Stomach (tissue), 9 donors: ENCODE measurements around the gene PTTG2. TPM values are rescaled to one million over a fixed set of nuclear protein-coding genes. Genes with fewer than 3 reads are reported as not detected.
"Not testable (repeated sequence)": the region's sequence is repeated elsewhere in the genome, so short reads cannot be mapped to it uniquely, and the experiment has no call there.

Source experiments
- DNase-seq, 2 donors: peaks; one replicate each; pipeline versions ENCODE4 v3.0.0 to v3.0.0-alpha.2; 2013 to 2019
- H3K27ac ChIP-seq, 5 donors: fragments of 200-600 bp in 4 of 5; sonication (generic) in 4 of 5; one replicate each; pipeline ENCODE4 v1.5.1; 2013 to 2019; ENCODE audit warnings: mild to moderate bottlenecking in 1 of 5, moderate library complexity in 1 of 5
- H3K27me3 ChIP-seq, 3 donors: fragments of 200-600 bp; sonication (generic); one replicate each; pipeline ENCODE4 v1.5.1; 2017 to 2019; ENCODE audit warnings: mixed run types in 1 of 3
- H3K36me3 ChIP-seq, 4 donors: fragments of 200-600 bp; sonication (generic); 1 replicate in 3 of 4; 2 replicates in 1 of 4; pipeline ENCODE4 v1.5.1; 2016 to 2019
- H3K4me1 ChIP-seq, 4 donors: fragments of 200-600 bp; sonication (generic); one replicate each; pipeline ENCODE4 v1.5.1; 2016 to 2019
- H3K4me3 ChIP-seq, 4 donors: fragments of 200-600 bp; sonication (generic) in 3 of 4; one replicate each; pipeline ENCODE4 v1.5.1; 2016 to 2019; ENCODE audit warnings: mild to moderate bottlenecking in 1 of 4
- H3K9me3 ChIP-seq, 4 donors: fragments of 200-600 bp; sonication (generic); one replicate each; pipeline ENCODE4 v1.5.1; 2016 to 2019
- EP300 ChIP-seq: sonication (generic); formaldehyde crosslinking; IDR thresholded peaks from one replicate; pipeline ENCODE4 v1.6.1; 2017; ENCODE audit warnings: antibody characterized with exemption
- POLR2A ChIP-seq, 4 donors: fragments of 450-650 bp; IDR thresholded peaks; one replicate each; pipeline ENCODE4 v1.6.1; 2016; ENCODE audit warnings: antibody characterized with exemption in 4 of 4, control low read depth in 2 of 4, mild to moderate bottlenecking in 1 of 4, moderate library complexity in 1 of 4
- POLR2AphosphoS5 ChIP-seq, 3 donors: sonication (generic); formaldehyde crosslinking; IDR thresholded peaks; one replicate each; pipeline ENCODE4 v1.6.1; 2016; ENCODE audit warnings: antibody characterized with exemption in 3 of 3
- WGBS, 5 donors: extraction: QIAGEN DNeasy Blood & Tissue Kit in 3 of 5; methylation state at CpG; one replicate each; pipeline versions ENCODE4 v1.1.5 to v1.1.7; 2013 to 2018; 5-methylcytosine and 5-hydroxymethylcytosine counted together
- intact Hi-C: fragments of 100-400 bp; cut with DNase I; formaldehyde crosslinking; loops from one replicate; pipeline ENCODE4 v1.15.1; 2023; ENCODE audit warnings: low total_unique reads
- polyA plus RNA-seq, 3 donors: library from polyadenylated mRNA; stranded (reverse); fragments of 200-250 nt; gene quantifications; one replicate each; pipeline ENCODE4 v1.2.3, GENCODE V29; 2013
- total RNA-seq, 5 donors: library from RNA; depleted of rRNA; stranded (reverse); fragments of >200 nt; gene quantifications; one replicate each; pipeline versions ENCODE4 v1.1.0 to v1.2.3, GENCODE V29; 2014 to 2016
- TF ChIP-seq, protein P1 (sequence below), 7 experiments: fragments of 450-650 bp in 4 of 7; fragments of 200-600 bp in 3 of 7; sonication (generic) in 3 of 7; IDR thresholded peaks; one replicate each; pipeline ENCODE4 v1.5.1; 2016 to 2019; ENCODE audit warnings: antibody characterized with exemption in 7 of 7, control low read depth in 2 of 7, mild to moderate bottlenecking in 1 of 7
- donor health status: healthy with polysubstance abuse.
- donor health status: Bipolar disorder and iron deficiency.
- donor health status: healthy.

PTTG2 gene
- total and polyA plus RNA-seq, 8 donors: 1.8 to 2.9 TPM; not detected in 6

DNA sequence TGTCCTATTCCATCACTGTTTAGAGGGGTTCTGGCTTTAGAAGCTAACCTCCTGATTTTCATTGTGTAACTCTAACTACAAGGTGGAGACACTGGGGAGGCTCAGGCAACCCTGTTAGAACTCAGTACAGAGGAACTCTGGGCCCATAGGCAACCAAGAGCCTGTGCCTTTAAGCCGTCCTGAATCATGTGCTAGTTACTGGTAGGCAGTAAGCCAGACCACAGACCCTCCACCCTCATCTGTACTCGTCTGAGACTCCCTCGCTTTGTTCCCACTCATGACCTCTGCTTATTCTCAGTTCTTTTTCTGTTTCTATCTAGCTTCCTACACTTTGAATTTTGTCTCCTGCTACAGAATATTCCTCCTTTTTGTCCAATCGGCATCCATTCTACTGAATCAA is 37.9 kb upstream of the PTTG2 start:
- Histone ChIP-seq H3K27me3 (no peaks in the 10 kb centered on the region), H3K4me3 (no peak overlapping the region), H3K36me3 (no peaks in the 10 kb centered on the region), H3K27ac (no peak overlapping the region), H3K4me1 (no peaks in the 10 kb centered on the region), H3K9me3 (no peaks in the 10 kb centered on the region)
- intact Hi-C loops: no loop called here
- TF ChIP-seq, protein P1, sequence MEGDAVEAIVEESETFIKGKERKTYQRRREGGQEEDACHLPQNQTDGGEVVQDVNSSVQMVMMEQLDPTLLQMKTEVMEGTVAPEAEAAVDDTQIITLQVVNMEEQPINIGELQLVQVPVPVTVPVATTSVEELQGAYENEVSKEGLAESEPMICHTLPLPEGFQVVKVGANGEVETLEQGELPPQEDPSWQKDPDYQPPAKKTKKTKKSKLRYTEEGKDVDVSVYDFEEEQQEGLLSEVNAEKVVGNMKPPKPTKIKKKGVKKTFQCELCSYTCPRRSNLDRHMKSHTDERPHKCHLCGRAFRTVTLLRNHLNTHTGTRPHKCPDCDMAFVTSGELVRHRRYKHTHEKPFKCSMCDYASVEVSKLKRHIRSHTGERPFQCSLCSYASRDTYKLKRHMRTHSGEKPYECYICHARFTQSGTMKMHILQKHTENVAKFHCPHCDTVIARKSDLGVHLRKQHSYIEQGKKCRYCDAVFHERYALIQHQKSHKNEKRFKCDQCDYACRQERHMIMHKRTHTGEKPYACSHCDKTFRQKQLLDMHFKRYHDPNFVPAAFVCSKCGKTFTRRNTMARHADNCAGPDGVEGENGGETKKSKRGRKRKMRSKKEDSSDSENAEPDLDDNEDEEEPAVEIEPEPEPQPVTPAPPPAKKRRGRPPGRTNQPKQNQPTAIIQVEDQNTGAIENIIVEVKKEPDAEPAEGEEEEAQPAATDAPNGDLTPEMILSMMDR (IDR thresholded peaks at IDR 0.05): no peak
- TF ChIP-seq POLR2A (IDR thresholded peaks at IDR 0.05): no peak
- TF ChIP-seq EP300: no peak
- no peak for TF ChIP-seq POLR2AphosphoS5 (IDR thresholded peaks at IDR 0.05)
- 70 to 82% (median 75%) methylated on average over 4 of the region's 4 CpGs for WGBS, 5 donors
- no peak for DNase-seq

DNA sequence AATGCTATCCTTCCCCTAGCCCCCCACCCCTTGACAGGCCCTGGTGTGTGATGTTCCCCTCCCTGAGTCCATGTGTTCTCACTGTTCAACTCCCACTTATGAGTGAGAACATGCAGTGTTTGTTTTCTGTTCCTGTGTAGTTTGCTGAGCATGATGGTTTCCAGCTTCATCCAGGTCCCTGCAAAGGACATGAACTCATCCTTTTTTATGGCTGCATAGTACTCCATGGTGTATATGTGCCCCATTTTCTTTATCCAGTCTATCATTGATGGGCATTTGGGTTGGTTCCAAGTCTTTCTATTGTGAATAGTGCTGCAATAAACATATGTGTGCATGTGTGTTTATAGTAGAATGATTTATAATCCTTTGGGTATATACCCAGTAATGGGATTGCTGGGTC is 37.1 kb upstream of the PTTG2 start:
- H3K9me3 ChIP-seq, H3K4me1 ChIP-seq, H3K36me3 ChIP-seq, DNase-seq, H3K27me3 ChIP-seq, H3K27ac ChIP-seq, intact Hi-C loops, H3K4me3 ChIP-seq: not testable (repeated sequence)

GRCh38 chr4:37924946-37925345 is 35.3 kb upstream of the PTTG2 start:
- intact Hi-C loops: no loop called here
- H3K27ac ChIP-seq: no peak overlapping the region
- 78 to 85% (median 80%) methylated on average over 7 of the region's 7 CpGs for WGBS, 5 donors

GRCh38 chr4:37927434-37927833 is 32.8 kb upstream of the PTTG2 start:
- TF ChIP-seq, protein P1 (IDR thresholded peaks at IDR 0.05): no peak
- TF ChIP-seq POLR2A (IDR thresholded peaks at IDR 0.05): no peak
- no peak for TF ChIP-seq EP300
- no peak for TF ChIP-seq POLR2AphosphoS5 (IDR thresholded peaks at IDR 0.05)
- no peak overlapping the region for H3K27ac ChIP-seq
- H3K4me3 ChIP-seq: no peak overlapping the region
- no peaks in the 10 kb centered on the region for H3K27me3 ChIP-seq
- intact Hi-C loops: no loop called here
- WGBS, 5 donors: 71 to 82% (median 82%) methylated on average over 4 of the region's 4 CpGs
- no peaks in the 10 kb centered on the region for H3K9me3 ChIP-seq
- DNase-seq: no peak
- H3K4me1 ChIP-seq: peaks cover 0 to 11% (median 9%) of the 10 kb centered on the region in 4 donors
- no peaks in the 10 kb centered on the region for H3K36me3 ChIP-seq

More at GRCh38 chr4:37924946-37925345, 35.3 kb upstream of the PTTG2 start:
- TF ChIP-seq EP300: no peak
- TF ChIP-seq, protein P1 (IDR thresholded peaks at IDR 0.05): no peak
- no peak for TF ChIP-seq POLR2AphosphoS5 (IDR thresholded peaks at IDR 0.05)
- Histone ChIP-seq H3K9me3 (no peaks in the 10 kb centered on the region), H3K36me3 (no peaks in the 10 kb centered on the region), H3K27me3 (no peaks in the 10 kb centered on the region), H3K4me1 (peaks cover 0 to 11% (median 9%) of the 10 kb centered on the region in 4 donors), H3K4me3 (no peak overlapping the region)
- DNase-seq: no peak

GRCh38 chr4:37928426-37929416 is 31.5 kb upstream of the PTTG2 start:
- TF ChIP-seq POLR2AphosphoS5 (IDR thresholded peaks at IDR 0.05): no peak
- Histone ChIP-seq H3K4me3 (no peak overlapping the region), H3K27ac (no peak overlapping the region), H3K27me3 (no peaks in the 10 kb centered on the region), H3K4me1 (peaks cover 0 to 11% (median 9%) of the 10 kb centered on the region in 4 donors), H3K36me3 (no peaks in the 10 kb centered on the region), H3K9me3 (no peaks in the 10 kb centered on the region)
- intact Hi-C loops: no loop called here
- 56 to 71% (median 65%) methylated on average over 12 of the region's 12 CpGs for WGBS, 5 donors
- no peak for DNase-seq
